ENCODE data around the gene ASCL2.

ASCL2 gene

DNA sequence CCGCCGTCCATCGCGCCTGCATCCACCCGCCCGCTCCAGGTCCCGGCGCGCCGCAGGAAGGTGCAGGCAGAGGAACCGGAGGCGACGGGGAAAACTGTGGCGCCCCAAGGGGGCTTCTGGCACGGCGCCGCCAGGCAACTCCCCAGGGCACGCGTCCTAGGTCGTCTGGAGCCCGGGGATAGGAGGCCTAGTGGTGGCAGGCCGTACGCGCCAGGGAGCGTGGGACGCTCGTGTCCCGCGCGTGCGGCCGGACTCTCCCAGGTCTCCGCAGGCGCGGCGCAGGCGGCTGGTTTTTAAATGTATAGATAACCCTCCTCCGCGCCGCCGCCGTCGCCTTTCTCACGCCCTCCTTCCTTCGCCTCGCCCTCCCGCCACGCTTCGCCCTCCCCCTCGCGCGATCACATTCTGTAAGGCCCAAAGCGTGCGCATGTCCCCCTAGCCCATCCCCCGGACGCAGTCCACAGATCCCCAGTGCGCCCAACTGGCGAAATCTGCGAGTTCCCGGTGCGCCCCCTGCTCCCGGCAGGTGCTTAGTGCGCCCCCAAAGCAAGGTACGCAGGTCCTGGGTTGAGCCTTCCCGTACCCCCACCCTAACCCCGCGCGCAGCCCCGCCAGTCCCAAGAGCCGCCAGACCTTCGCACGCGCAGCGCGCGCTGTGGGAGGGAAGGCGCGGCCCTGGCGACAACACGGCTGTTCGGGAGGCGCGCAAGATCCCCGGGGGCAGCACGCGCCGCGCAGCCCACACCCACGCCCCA is at the start of gene ASCL2:
TSS of gene ASCL2 (minus strand) at position 267 of the 755 bp plus-strand sequence. CDS start at position 11, 256 bp downstream.
- peak; percentile 58 for DNase-seq

- DNase-seq = peak; percentile 18
These were observed 49.5 kb upstream of the ASCL2 start for GRCh38 chr11:2319791-2320472.

DNA sequence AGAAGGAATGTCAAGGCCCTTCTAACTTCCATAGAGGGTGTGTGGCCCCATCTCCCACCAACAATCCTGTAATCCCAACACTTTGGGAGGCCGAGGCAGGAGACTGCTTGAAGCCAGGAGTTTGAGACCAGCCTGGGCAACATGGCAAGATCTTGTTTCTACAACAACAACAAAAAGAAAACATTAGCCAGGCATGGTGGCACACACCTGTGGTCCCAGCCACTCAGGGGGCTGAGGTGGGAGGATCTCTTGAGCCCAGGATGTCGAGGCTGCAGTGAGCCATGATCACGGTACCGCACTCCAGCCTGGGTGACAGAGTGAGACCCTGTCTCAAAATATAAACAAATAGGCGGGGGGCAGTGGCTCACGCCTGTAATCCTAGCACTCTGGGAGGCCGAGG is 48.3 kb upstream of the ASCL2 start:
- peak; percentile 24 for DNase-seq

- DNase-seq = peak; percentile 7
These were observed 47.7 kb upstream of the ASCL2 start for GRCh38 chr11:2318123-2318522.

- peak; percentile 35 for DNase-seq
These were observed 47.1 kb upstream of the ASCL2 start for GRCh38 chr11:2317354-2318050.

- DNase-seq = no peak
These were observed 46.5 kb upstream of the ASCL2 start for GRCh38 chr11:2316963-2317244.

- peak; percentile 40 for DNase-seq
These were observed 46.0 kb upstream of the ASCL2 start for GRCh38 chr11:2316169-2316962.

DNA sequence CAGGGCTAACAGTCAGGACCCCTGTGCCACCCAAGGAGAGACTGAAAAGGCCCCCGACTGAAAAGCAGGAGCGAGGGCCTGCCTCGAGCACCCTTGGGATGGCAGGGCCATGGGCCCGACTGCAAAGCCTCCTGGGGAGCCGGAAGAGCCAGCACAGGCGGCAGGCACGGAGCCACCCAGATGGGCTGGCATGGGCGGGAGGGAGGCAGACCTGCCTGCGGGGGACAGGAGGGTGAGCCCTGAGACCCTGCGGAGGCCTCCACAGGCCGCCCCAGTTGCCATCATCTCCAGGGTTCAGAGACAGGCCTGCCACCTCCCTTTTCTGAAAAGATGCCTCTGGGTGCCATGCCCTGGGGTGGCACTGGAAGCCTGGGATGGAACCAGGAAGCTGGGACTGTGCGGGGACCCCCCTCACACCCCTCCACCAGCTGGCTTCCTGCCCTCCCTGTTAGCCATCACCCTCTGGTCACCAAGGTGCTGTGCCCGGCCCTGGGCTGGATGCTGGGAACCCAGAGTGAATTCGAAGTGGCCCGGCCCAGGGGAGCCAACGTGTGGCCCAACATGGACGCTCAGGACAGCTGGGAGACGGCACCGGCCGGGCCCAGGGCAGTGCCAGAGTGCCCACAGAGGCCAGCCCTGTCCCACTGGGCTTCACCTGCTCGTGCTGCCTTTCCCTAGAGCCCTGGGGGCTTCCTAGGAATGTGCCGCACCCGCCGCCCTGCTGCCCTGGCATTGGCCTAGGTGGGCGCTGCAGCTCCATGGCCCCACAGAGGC is 45.2 kb upstream of the ASCL2 start:
- no peak for DNase-seq

GRCh38 chr11:2314525-2315394 is 44.4 kb upstream of the ASCL2 start:
- peak; percentile 92 for DNase-seq

DNA sequence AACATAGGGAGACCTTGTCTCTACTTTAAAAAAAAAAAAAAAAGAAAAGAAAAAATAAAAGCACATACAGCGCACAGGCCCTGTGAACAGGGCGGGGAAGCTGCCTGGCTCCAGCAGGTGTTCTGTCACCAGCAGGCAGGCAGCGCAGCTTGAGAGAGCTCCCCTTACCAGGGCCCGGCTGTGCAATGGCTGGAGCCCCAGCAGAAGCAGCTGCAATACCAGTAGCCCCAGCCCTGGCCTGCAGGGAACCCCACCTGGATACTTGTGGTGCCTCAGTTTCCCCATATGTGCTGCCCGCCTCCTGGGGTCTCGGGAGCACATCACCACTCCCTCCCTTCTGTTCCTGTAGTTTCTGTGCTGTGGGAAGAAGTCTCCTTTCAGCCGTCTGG is 43.7 kb upstream of the ASCL2 start:
- no peak for DNase-seq

GRCh38 chr11:2313051-2313951 is 42.9 kb upstream of the ASCL2 start:
- no peak for DNase-seq

- peak; percentile 60 for DNase-seq
These were observed 42.0 kb upstream of the ASCL2 start for GRCh38 chr11:2312232-2313042.

- no peak for DNase-seq
These were observed 41.2 kb upstream of the ASCL2 start for GRCh38 chr11:2311353-2312133.

DNA sequence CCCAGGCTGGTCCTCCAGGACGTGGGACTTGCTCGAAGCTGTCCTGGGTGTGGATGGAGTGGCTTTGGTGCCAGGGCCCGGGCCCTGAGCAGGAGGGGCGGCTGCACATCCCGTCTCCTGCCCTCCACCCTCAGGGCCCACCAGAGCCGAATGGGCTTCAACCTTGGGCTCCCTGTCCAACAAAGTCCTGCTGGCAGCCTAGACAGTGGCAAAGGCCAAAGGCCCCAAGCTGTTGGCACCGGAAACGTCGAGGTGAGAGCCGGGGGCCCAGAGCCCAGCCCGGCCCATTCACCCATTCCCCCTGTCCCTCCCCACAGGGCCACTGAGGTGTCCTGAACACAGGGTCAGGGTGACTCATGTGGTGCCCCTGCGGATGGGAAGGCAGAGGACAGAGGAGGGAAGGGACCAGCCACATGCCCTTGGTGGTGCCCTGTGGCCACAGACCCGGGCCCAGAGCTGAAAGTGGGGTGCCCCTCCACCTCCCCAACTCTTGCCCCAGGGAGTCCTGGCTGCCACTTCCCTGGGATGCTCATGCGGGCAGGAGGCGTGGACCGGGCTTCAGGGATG is 40.5 kb upstream of the ASCL2 start:
- DNase-seq = no peak

- DNase-seq = no peak
These were observed 39.8 kb upstream of the ASCL2 start for GRCh38 chr11:2310073-2310785.

DNA sequence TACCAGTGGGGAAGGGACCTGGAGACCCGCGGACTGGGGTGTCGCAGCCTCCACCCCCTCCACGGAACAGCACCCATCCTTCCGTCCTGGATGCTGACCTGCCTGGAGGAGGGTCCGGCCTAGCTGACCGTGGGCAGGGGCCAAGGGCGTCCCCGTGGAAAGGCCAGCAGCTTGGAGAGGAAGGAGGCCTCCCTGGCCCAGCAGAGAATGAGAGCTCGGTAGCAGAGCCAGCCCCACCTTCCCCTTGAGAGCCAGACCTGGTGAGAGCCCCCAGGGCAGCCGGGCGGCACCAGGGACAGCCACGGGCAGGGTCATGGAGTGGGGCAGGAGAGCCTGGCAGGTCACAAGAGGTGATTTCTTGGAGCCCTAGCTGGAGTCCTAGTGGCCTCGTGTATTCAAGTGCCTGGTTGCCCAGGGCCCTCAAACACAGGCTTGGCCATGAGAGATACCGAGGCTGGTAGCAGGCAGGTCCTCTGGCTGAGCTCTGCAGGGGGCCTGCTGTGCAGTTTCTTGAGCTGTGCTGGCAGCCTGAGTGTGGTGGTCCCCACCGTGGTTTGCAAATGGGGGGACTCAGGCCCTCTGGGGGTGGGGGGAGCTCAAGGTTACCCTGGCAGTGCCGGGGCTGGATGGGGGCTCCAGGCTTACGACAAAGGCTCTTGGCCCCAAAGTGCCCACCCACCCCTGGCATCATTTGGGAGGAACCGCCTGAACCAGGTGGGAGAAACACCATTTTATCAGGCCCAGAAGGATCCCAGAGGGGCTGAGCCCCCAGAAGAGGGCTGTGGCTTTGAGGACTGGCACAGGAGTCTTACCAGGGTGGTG is 39.1 kb upstream of the ASCL2 start:
- DNase-seq = no peak

DNA sequence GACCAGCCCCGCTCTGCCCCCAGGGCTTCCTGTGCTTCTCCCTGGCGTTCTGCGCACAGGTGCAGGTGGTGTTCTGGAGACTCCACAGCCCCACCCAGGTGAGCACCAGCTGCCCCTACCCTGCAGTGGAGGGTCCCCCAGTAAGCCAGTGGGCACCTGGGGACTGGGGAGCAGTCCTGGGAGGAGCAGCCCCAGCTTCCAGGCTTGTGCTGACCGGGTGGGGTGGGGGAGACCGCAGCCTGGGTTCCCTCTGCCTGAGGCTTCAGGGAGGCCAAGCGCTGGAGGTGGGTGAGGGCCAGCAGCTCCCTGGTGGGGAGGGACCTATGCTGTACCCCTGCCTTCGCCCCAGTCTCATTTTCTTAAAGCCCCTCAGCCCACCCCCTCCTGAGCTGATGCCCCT is 38.3 kb upstream of the ASCL2 start:
- DNase-seq = no peak

All from right forelimb (tissue), 1 donor.